Duodenal mucosa (tissue), 2 donors: Measurements from ENCODE around the gene RNF166.

Source experiments
- H3K27ac ChIP-seq: one replicate; pipeline ENCODE4 v1.7.0; 2013; ENCODE audit warnings: low read depth, low read length
- H3K27me3 ChIP-seq, 2 donors: one replicate each; pipeline ENCODE4 v1.7.0; 2013; ENCODE audit warnings: low read length in 2 of 2, control low read depth in 1 of 2; ENCODE audit not compliant: insufficient read depth in 2 of 2, control insufficient read depth in 1 of 2
- H3K36me3 ChIP-seq, 2 donors: one replicate each; pipeline ENCODE4 v1.7.0; 2013; ENCODE audit warnings: low read length in 2 of 2, control low read depth in 1 of 2; ENCODE audit not compliant: insufficient read depth in 2 of 2, control insufficient read depth in 1 of 2
- H3K4me1 ChIP-seq, 2 donors: one replicate each; pipeline ENCODE4 v1.7.0; 2013; ENCODE audit warnings: low read length in 2 of 2, control low read depth in 1 of 2; ENCODE audit not compliant: insufficient read depth in 2 of 2, control insufficient read depth in 1 of 2
- H3K4me3 ChIP-seq, 2 donors: one replicate each; pipeline ENCODE4 v1.7.0; 2013; ENCODE audit warnings: low read length in 2 of 2, low read depth in 1 of 2
- H3K9ac ChIP-seq, 2 donors: one replicate each; pipeline ENCODE4 v1.7.0; 2013; ENCODE audit warnings: low read length in 2 of 2, low read depth in 1 of 2
- H3K9me3 ChIP-seq, 2 donors: one replicate each; pipeline ENCODE4 v1.7.0; 2013; ENCODE audit warnings: low read length in 2 of 2, control low read depth in 1 of 2; ENCODE audit not compliant: control insufficient read depth in 1 of 2

RNF166 gene

GRCh38 chr16:88747588-88748301 is 41.5 kb upstream of the RNF166 start:
- Histone ChIP-seq H3K9ac (no peak overlapping the region), H3K27ac (no peak overlapping the region), H3K4me1 (peaks cover 9 to 21% of the 10 kb centered on the region in 2 donors), H3K9me3 (no peaks in the 10 kb centered on the region), H3K4me3 (no peak overlapping the region), H3K27me3 (no peaks in the 10 kb centered on the region), H3K36me3 (no peaks in the 10 kb centered on the region)

GRCh38 chr16:88746506-88746905 is 40.3 kb upstream of the RNF166 start:
- Histone ChIP-seq H3K9me3 (no peaks in the 10 kb centered on the region), H3K27me3 (no peaks in the 10 kb centered on the region), H3K4me1 (peaks cover 9 to 21% of the 10 kb centered on the region in 2 donors), H3K36me3 (no peaks in the 10 kb centered on the region), H3K9ac (no peak overlapping the region), H3K4me3 (no peak overlapping the region), H3K27ac (no peak overlapping the region)

DNA sequence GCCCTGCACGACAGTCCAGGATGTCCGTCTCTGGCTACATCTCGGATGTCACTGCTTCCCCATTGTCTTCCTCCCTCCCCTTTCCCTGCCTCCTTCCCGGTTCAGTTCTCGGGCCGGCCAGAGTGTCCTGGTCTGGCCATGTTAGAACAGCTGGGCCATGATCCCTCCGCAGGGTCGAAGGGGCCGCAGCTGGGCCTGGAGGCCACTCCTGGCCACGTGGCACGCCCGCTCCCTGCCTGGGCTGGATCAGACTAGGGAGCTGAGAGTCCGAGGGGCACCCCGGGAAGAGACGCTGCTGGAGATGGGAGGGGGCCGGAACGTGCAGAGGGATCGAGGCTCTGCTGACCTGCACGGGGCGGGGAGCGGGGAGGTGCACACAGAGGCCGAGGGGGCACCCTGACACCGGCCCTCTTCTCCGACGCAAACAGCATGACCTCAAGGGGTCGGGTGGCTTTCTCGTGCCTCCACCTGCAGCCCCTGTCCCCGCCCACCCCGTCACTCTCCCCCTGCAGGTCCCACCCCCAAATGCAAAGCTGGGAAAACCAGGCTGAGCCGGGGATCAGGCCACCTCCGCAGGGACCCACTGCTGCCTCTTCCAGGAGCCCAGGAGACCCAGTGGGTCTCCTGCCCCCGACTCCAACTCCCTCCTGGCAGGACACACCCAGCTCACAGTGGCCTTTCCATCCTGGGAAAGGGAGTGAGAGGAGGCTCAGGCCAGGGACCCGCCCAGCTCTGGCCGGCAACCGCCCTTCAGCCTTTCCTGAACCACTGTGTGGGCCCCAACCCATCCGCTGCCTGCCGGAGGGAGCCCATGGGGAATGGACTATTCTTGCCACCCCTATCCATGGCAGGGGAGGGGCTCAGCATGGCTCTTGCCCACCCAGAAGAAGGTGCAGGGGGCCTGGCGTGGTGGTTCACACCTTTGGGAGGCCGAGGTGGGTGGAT is 38.6 kb upstream of the RNF166 start:
- Histone ChIP-seq H3K27me3 (no peaks in the 10 kb centered on the region), H3K4me3 (no peak overlapping the region), H3K9ac (no peak overlapping the region), H3K9me3 (no peaks in the 10 kb centered on the region), H3K36me3 (peaks cover 0 to 13% of the 10 kb centered on the region in 2 donors), H3K4me1 (peaks cover 9 to 21% of the 10 kb centered on the region in 2 donors), H3K27ac (no peak overlapping the region)

DNA sequence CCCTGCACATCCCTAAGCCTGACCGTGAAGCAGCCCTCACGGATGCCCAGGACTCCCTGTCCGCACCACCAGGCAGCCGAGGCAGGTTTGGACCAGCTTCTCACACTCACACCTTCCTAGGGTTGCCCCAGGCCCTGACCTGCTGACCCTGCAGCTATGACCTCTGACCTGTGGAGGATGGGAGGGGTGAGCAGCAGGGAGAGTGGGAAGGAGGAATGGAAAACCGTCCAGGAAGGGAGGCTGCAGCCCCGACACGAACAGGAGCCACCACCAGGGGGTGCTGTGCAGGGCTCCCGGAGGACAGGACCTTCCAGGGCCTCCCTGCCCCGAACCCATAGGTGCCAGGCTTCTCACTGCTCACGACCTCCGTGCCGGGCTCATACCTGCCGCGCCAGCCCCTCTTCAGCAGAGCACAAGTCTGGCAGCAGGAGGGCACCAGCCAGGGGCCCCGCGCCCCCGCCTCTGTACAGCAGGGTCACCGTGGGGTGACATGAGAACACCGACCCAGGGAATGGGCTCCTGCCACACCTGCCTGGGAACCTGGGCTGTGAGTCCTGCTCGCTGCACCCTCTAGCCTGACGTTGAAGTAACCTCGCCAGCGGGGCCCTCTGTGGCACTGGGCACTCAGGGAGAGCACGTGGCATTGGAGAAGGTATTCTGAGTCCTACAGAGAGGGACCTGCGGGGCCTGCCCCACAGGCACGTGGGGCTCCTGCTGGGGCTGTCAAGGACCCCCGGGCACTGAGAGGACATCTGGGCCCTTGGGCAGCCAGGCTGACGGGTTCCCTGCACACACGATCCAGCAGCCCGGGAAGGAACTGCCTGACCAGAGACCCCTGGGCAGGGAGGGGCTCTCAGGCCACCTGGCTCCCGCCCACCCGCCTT is 37.7 kb upstream of the RNF166 start:
- Histone ChIP-seq H3K4me1 (peaks cover 9 to 21% of the 10 kb centered on the region in 2 donors), H3K27ac (no peak overlapping the region), H3K27me3 (no peaks in the 10 kb centered on the region), H3K4me3 (no peak overlapping the region), H3K9ac (no peak overlapping the region), H3K9me3 (no peaks in the 10 kb centered on the region), H3K36me3 (peaks cover 0 to 13% of the 10 kb centered on the region in 2 donors)

GRCh38 chr16:88742896-88743605 is 36.8 kb upstream of the RNF166 start:
- H3K9ac ChIP-seq, result no peak overlapping the region

DNA sequence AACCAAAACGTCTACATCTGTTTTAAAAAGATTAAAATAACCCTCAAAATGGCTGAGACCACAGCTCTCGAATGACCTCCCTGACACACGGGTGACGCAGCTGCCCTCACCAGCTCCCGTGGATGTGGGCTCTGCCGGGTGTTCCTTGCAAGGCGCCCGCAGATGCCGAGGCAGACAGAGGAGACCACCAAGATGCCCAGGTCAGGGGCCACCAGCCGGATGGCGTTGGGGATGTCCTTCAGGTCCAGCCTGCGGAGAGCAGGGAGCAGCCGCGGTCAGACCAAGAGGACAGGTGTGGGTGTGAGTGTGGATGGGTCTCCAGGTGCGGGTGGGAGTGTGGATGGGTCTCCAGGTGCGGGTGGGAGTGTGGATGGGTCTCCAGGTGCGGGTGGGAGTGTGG is 35.2 kb upstream of the RNF166 start:
- Histone ChIP-seq H3K9ac (no peak overlapping the region), H3K27ac (no peak overlapping the region), H3K4me1 (peaks cover 9 to 20% of the 10 kb centered on the region in 2 donors), H3K4me3 (no peak overlapping the region), H3K27me3 (no peaks in the 10 kb centered on the region), H3K9me3 (no peaks in the 10 kb centered on the region), H3K36me3 (peaks cover 0 to 16% of the 10 kb centered on the region in 2 donors)

More at GRCh38 chr16:88742896-88743605, 36.8 kb upstream of the RNF166 start:
- peaks cover 9 to 21% of the 10 kb centered on the region in 2 donors for H3K4me1 ChIP-seq
- no peaks in the 10 kb centered on the region for H3K27me3 ChIP-seq
- peaks cover 0 to 16% of the 10 kb centered on the region in 2 donors for H3K36me3 ChIP-seq
- no peaks in the 10 kb centered on the region for H3K9me3 ChIP-seq
- H3K27ac ChIP-seq, result no peak overlapping the region
- no peak overlapping the region for H3K4me3 ChIP-seq

DNA sequence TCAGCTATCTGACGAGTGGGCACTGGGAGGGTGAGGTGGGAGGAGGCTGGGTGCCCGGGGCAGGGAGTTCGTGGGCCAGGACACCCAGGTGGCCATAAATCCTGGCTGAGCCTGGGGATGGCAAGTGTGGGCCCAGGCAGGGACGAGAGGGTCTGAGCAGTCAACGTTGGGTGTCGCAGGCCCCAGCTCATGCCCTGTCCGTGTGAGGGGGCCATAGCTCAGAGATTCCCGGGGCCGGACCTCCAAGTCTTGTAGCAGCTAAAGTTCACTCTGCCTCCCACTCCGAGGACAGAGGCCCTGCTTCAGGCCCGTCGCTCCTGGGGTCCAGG is 34.5 kb upstream of the RNF166 start:
- Histone ChIP-seq H3K9ac (no peak overlapping the region), H3K4me1 (peaks cover 9 to 20% of the 10 kb centered on the region in 2 donors), H3K27ac (no peak overlapping the region), H3K27me3 (no peaks in the 10 kb centered on the region), H3K9me3 (no peaks in the 10 kb centered on the region), H3K4me3 (no peak overlapping the region), H3K36me3 (peaks cover under 1 to 21% of the 10 kb centered on the region in 2 donors)

GRCh38 chr16:88739977-88740726 is 33.9 kb upstream of the RNF166 start:
- Histone ChIP-seq H3K4me1 (peaks cover 9 to 20% of the 10 kb centered on the region in 2 donors), H3K36me3 (peaks cover 6 to 27% of the 10 kb centered on the region in 2 donors), H3K4me3 (no peak overlapping the region), H3K9ac (no peak overlapping the region), H3K27me3 (no peaks in the 10 kb centered on the region), H3K27ac (no peak overlapping the region), H3K9me3 (no peaks in the 10 kb centered on the region)
